SK-N-SH (cell line): Measurements from ENCODE around the gene TBC1D5. TPM values are rescaled to one million over a fixed set of nuclear protein-coding genes. Genes with fewer than 3 reads are reported as not detected.

Source experiments
- CTCF ChIA-PET: fragments of 300-600, 350-600 bp; formaldehyde crosslinking; extraction: SDS; loops from one replicate; lab custom pipeline; 2021; lab: Yijun Ruan, JAX
- POLR2A ChIA-PET: fragments of 350-600 bp; sonication (Branson Sonifier 250); formaldehyde crosslinking; extraction: SDS; loops from one replicate; lab custom pipeline; 2020; ENCODE audit warnings: antibody characterized with exemption, inconsistent platforms; lab: Yijun Ruan, JAX
- DNase-seq: peaks from one replicate; pipeline ENCODE4 v3.0.0; 2012
- H2AFZ ChIP-seq: fragments of 200-600 bp; sonication (generic); 2 replicates; pipeline ENCODE4 v1.8.1; 2016; ENCODE audit warnings: antibody characterized with exemption, mild to moderate bottlenecking, low read depth
- H3F3A ChIP-seq: fragments of 200-600 bp; sonication (generic); replicated peaks from 2 replicates; pipeline ENCODE3; 2016; ENCODE audit warnings: antibody characterized with exemption, mild to moderate bottlenecking; ENCODE audit not compliant: insufficient read depth
- H3K27ac ChIP-seq, 2 experiments: fragments of 200-500 bp in 1 of 2; fragments of 200-600 bp in 1 of 2; sonication (Bioruptor generic) in 1 of 2; sonication (generic), shearing (Covaris generic) in 1 of 2; 2 replicates each; pipeline versions ENCODE4 v1.5.1 to v1.6.1; 2014 to 2016; ENCODE audit warnings: low read depth in 2 of 2, inconsistent platforms in 1 of 2, low read length in 1 of 2, mild to moderate bottlenecking in 1 of 2, mixed read lengths in 1 of 2
- H3K27me3 ChIP-seq: fragments of 200-600 bp; sonication (generic), shearing (Covaris generic); 2 replicates; pipeline ENCODE4 v1.6.1; 2016; ENCODE audit warnings: mixed run types; ENCODE audit not compliant: insufficient read depth
- H3K36me3 ChIP-seq, 2 experiments: fragments of 200-500 bp in 1 of 2; fragments of 200-600 bp in 1 of 2; sonication (Bioruptor generic) in 1 of 2; sonication (generic) in 1 of 2; replicated peaks in 1 of 2; 2 replicates each; pipeline versions ENCODE3 to v1.5.1; 2014 to 2016; ENCODE audit warnings: low read length in 1 of 2, mild to moderate bottlenecking in 1 of 2; ENCODE audit not compliant: insufficient read depth in 2 of 2, control insufficient read depth in 1 of 2
- H3K4me1 ChIP-seq, 2 experiments: fragments of 200-500 bp in 1 of 2; fragments of 200-600 bp in 1 of 2; sonication (Bioruptor generic) in 1 of 2; sonication (generic), shearing (Covaris generic) in 1 of 2; 2 replicates each; pipeline versions ENCODE4 v1.5.1 to v1.6.1; 2014 to 2016; ENCODE audit warnings: low read depth in 1 of 2, low read length in 1 of 2, mixed run types in 1 of 2; ENCODE audit not compliant: insufficient read depth in 2 of 2, control insufficient read depth in 1 of 2
- H3K4me2 ChIP-seq: fragments of 200-600 bp; sonication (generic), shearing (Covaris generic); 2 replicates; pipeline ENCODE4 v1.6.1; 2017; ENCODE audit warnings: mixed run types
- H3K4me3 ChIP-seq, 2 experiments: fragments of 200-500 bp in 1 of 2; fragments of 200-600 bp in 1 of 2; sonication (Bioruptor generic) in 1 of 2; sonication (generic), shearing (Covaris generic) in 1 of 2; 2 replicates each; pipeline versions ENCODE4 v1.5.1 to v1.8.1; 2014 to 2016; ENCODE audit warnings: low read depth in 2 of 2, inconsistent platforms in 1 of 2, low read length in 1 of 2, mild to moderate bottlenecking in 1 of 2, mixed read lengths in 1 of 2, moderate library complexity in 1 of 2
- H3K79me2 ChIP-seq: fragments of 200-600 bp; sonication (generic); 2 replicates; pipeline ENCODE4 v1.8.1; 2017; ENCODE audit warnings: mild to moderate bottlenecking; ENCODE audit not compliant: insufficient read depth
- H3K9ac ChIP-seq: fragments of 200-600 bp; sonication (generic); 2 replicates; pipeline ENCODE4 v1.6.1; 2017; ENCODE audit warnings: mixed run types
- H3K9me2 ChIP-seq: fragments of 200-600 bp; sonication (generic); 2 replicates; pipeline ENCODE4 v1.6.1; 2017; ENCODE audit warnings: mixed run types
- H3K9me3 ChIP-seq: fragments of 200-600 bp; sonication (generic); 2 replicates; pipeline ENCODE4 v1.6.1; 2017; ENCODE audit warnings: mixed run types, mild to moderate bottlenecking, moderate library complexity
- H4K20me1 ChIP-seq: fragments of 200-600 bp; sonication (generic); 2 replicates; pipeline ENCODE4 v1.6.1; 2017; ENCODE audit warnings: mild to moderate bottlenecking, mixed run types; ENCODE audit not compliant: insufficient read depth
- CTCF ChIP-seq: fragments of 200-600 bp; sonication (generic); IDR thresholded peaks from 2 replicates; pipeline ENCODE4 v1.6.1; 2017; ENCODE audit warnings: antibody characterized with exemption, mild to moderate bottlenecking, moderate library complexity
- EP300 ChIP-seq, 2 experiments: IDR thresholded peaks; 2 replicates each; pipeline versions ENCODE4 v1.4.0 to v1.6.1; 2012; ENCODE audit warnings: borderline replicate concordance in 1 of 2, low read depth in 1 of 2, low read length in 1 of 2
- FOXM1 ChIP-seq: IDR thresholded peaks from 2 replicates; pipeline ENCODE4 v1.4.0; 2012; ENCODE audit warnings: low read depth, mild to moderate bottlenecking
- GABPA ChIP-seq: IDR thresholded peaks from 2 replicates; pipeline ENCODE4 v1.4.0; 2012; ENCODE audit warnings: low read depth, mild to moderate bottlenecking
- GATA2 ChIP-seq: sonication (generic); formaldehyde crosslinking; IDR thresholded peaks from 2 replicates; pipeline ENCODE4 v1.5.0; 2020; ENCODE audit warnings: mild to moderate bottlenecking, missing genetic modification reagents
- MAX ChIP-seq: IDR thresholded peaks from 2 replicates; pipeline ENCODE4 v1.4.0; 2012; ENCODE audit warnings: low read depth
- MEF2A ChIP-seq: IDR thresholded peaks from 2 replicates; pipeline ENCODE4 v1.4.0; 2012; ENCODE audit warnings: low read depth, borderline replicate concordance
- NFIC ChIP-seq: IDR thresholded peaks from 2 replicates; pipeline ENCODE4 v1.4.0; 2012; ENCODE audit warnings: borderline replicate concordance
- NRF1 ChIP-seq: IDR thresholded peaks from 2 replicates; pipeline ENCODE4 v1.6.1; 2012; ENCODE audit warnings: low read depth, mild to moderate bottlenecking, low read length
- REST ChIP-seq: IDR thresholded peaks from 2 replicates; pipeline ENCODE4 v1.6.1; 2012; ENCODE audit warnings: mild to moderate bottlenecking, low read depth, low read length, moderate library complexity
- RXRA ChIP-seq: IDR thresholded peaks from 2 replicates; pipeline ENCODE4 v1.4.0; 2012; ENCODE audit warnings: low read depth, mild to moderate bottlenecking, borderline replicate concordance
- TAF1 ChIP-seq: IDR thresholded peaks from 2 replicates; pipeline ENCODE4 v1.6.1; 2012; ENCODE audit warnings: low read depth, mild to moderate bottlenecking, low read length, moderate library complexity, borderline replicate concordance
- TEAD4 ChIP-seq: IDR thresholded peaks from 2 replicates; pipeline ENCODE4 v1.4.0; 2012; ENCODE audit warnings: mild to moderate bottlenecking, borderline replicate concordance; ENCODE audit not compliant: insufficient read depth
- polyA plus RNA-seq, 3 experiments: library from polyadenylated mRNA; depleted of rRNA; stranded (reverse); fragments of >200 nt; gene quantifications; 2 replicates each; pipeline ENCODE4 v1.2.3, GENCODE V29; 2012
- TF ChIP-seq, protein P1 (sequence below): IDR thresholded peaks from 2 replicates; pipeline ENCODE4 v1.4.0; 2012; ENCODE audit warnings: low read depth, borderline replicate concordance
- TF ChIP-seq, protein P2 (sequence below): IDR thresholded peaks from 2 replicates; pipeline ENCODE4 v1.4.0; 2012; ENCODE audit warnings: low read depth, borderline replicate concordance

TBC1D5 gene
- polyA plus RNA-seq, 1 of the 3 experiments (the other 2 are of a cell fraction) = 19.5 TPM

- TF ChIP-seq FOXM1 = no peak
- TF ChIP-seq, protein P1, sequence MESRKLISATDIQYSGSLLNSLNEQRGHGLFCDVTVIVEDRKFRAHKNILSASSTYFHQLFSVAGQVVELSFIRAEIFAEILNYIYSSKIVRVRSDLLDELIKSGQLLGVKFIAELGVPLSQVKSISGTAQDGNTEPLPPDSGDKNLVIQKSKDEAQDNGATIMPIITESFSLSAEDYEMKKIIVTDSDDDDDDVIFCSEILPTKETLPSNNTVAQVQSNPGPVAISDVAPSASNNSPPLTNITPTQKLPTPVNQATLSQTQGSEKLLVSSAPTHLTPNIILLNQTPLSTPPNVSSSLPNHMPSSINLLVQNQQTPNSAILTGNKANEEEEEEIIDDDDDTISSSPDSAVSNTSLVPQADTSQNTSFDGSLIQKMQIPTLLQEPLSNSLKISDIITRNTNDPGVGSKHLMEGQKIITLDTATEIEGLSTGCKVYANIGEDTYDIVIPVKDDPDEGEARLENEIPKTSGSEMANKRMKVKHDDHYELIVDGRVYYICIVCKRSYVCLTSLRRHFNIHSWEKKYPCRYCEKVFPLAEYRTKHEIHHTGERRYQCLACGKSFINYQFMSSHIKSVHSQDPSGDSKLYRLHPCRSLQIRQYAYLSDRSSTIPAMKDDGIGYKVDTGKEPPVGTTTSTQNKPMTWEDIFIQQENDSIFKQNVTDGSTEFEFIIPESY = no peak
Measured at GRCh38 chr3:17357035-17357710, 385.3 kb downstream of the TBC1D5 start (continued).

- H3K4me1 ChIP-seq = no peaks in the 10 kb centered on the region; a peak in 2 of 4 replicates
- peaks cover under 1 to 3% of the 10 kb centered on the region in 2 experiments for H3K36me3 ChIP-seq
- no peaks in the 10 kb centered on the region for H4K20me1 ChIP-seq
- no peaks in the 10 kb centered on the region for H3K9me3 ChIP-seq
- H3K27ac ChIP-seq = no peak overlapping the region
- POLR2A ChIA-PET = no interaction called here
- H3F3A ChIP-seq = no peaks in the 10 kb centered on the region
- no peaks in the 10 kb centered on the region for H3K9me2 ChIP-seq
- H3K4me2 ChIP-seq = no peak overlapping the region
- H3K9ac ChIP-seq = no peak overlapping the region
- H3K27me3 ChIP-seq = no peaks in the 10 kb centered on the region
- H3K79me2 ChIP-seq = no peaks in the 10 kb centered on the region
- no peak overlapping the region for H3K4me3 ChIP-seq
- CTCF ChIA-PET = interaction anchor here (1.1 kb wide), 1 partner anchor 17 kb away, joined by 3 read pairs; no protein-coding TSS in a partner anchor
- no peak overlapping the region for H2AFZ ChIP-seq
- TF ChIP-seq, protein P1 = no peak
- TF ChIP-seq TAF1 = no peak
- TF ChIP-seq NFIC = no peak
- no peak for TF ChIP-seq EP300 (IDR thresholded peaks at IDR 0.05; ENCODE audit: borderline replicate concordance in 1 of 2, low read depth in 1 of 2, low read length in 1 of 2)
- TF ChIP-seq GATA2 (CRISPR knock-in tag) = no peak
- TF ChIP-seq TEAD4 = no peak
- TF ChIP-seq GABPA = no peak
- TF ChIP-seq, protein P2, sequence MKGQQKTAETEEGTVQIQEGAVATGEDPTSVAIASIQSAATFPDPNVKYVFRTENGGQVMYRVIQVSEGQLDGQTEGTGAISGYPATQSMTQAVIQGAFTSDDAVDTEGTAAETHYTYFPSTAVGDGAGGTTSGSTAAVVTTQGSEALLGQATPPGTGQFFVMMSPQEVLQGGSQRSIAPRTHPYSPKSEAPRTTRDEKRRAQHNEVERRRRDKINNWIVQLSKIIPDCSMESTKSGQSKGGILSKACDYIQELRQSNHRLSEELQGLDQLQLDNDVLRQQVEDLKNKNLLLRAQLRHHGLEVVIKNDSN = no peak
- no peak for TF ChIP-seq MEF2A
- TF ChIP-seq NRF1 = no peak
- TF ChIP-seq REST = no peak
- TF ChIP-seq MAX = no peak
- no peak for TF ChIP-seq CTCF
- TF ChIP-seq RXRA = no peak
- no peak for DNase-seq
Measured at GRCh38 chr3:17356585-17356984, 385.8 kb downstream of the TBC1D5 start.
